GM21447 (cell line): ENCODE results near the gene SLC25A23.

ENCODE experiments used
- ATAC-seq: cut with Tn5 transposase; IDR thresholded peaks from one replicate; pipeline ENCODE4 v1.9.1; 2021; ENCODE audit not compliant: unreplicated experiment

SLC25A23 gene

GRCh38 chr19:6425732-6426620, 33.6 kb downstream of the SLC25A23 start:
- ATAC-seq = no peak

- peak; percentile 87 for ATAC-seq
Observed at GRCh38 chr19:6424939-6425731, 34.5 kb downstream of the SLC25A23 start.

- no peak for ATAC-seq
Observed at GRCh38 chr19:6424195-6424938, 35.2 kb downstream of the SLC25A23 start, which contains the start of gene KHSRP. Gene KHSRP (minus strand): TSS chr19:6424811. CDS start chr19:6424701, 110 bp downstream.

- no peak for ATAC-seq
Observed at GRCh38 chr19:6423499-6424194, 35.9 kb downstream of the SLC25A23 start.

GRCh38 chr19:6421075-6422014, 38.2 kb downstream of the SLC25A23 start:
- ATAC-seq = no peak

- no peak for ATAC-seq
Observed at GRCh38 chr19:6418562-6418932, 41.0 kb downstream of the SLC25A23 start.

- no peak for ATAC-seq
Observed at GRCh38 chr19:6417713-6418561, 41.7 kb downstream of the SLC25A23 start.

- ATAC-seq = no peak
Observed at GRCh38 chr19:6416658-6417405, 42.8 kb downstream of the SLC25A23 start.

- ATAC-seq = no peak
Observed at GRCh38 chr19:6415591-6416190, 43.9 kb downstream of the SLC25A23 start.

- ATAC-seq = no peak
Observed at GRCh38 chr19:6414793-6415590, 44.6 kb downstream of the SLC25A23 start.

GRCh38 chr19:6413721-6414643, 45.6 kb downstream of the SLC25A23 start:
- ATAC-seq = no peak

- ATAC-seq = no peak
Observed at GRCh38 chr19:6413291-6413690, 46.3 kb downstream of the SLC25A23 start.

- ATAC-seq = no peak
Observed at GRCh38 chr19:6412447-6413091, 47.0 kb downstream of the SLC25A23 start.

GRCh38 chr19:6412061-6412446, 47.5 kb downstream of the SLC25A23 start:
- ATAC-seq = no peak

GRCh38 chr19:6409346-6409745, 50.2 kb downstream of the SLC25A23 start:
- ATAC-seq = no peak
